Panc1 (cell line): ENCODE data around the gene VSTM2L.

Experiments used
- TF ChIP-seq, protein P1 (sequence below), 2 experiments: IDR thresholded peaks; 2 replicates each; pipeline ENCODE4 v1.6.1; 2011 to 2012; ENCODE audit warnings: low read depth in 2 of 2, control low read depth in 1 of 2, low read length in 1 of 2, mild to moderate bottlenecking in 1 of 2, moderate library complexity in 1 of 2; ENCODE audit not compliant: insufficient read depth in 1 of 2
- TF ChIP-seq, protein P2 (sequence below): fragments of 450-650 bp; IDR thresholded peaks from 2 replicates; pipeline ENCODE4 v1.5.1; 2017; ENCODE audit warnings: mild to moderate bottlenecking

DNA sequence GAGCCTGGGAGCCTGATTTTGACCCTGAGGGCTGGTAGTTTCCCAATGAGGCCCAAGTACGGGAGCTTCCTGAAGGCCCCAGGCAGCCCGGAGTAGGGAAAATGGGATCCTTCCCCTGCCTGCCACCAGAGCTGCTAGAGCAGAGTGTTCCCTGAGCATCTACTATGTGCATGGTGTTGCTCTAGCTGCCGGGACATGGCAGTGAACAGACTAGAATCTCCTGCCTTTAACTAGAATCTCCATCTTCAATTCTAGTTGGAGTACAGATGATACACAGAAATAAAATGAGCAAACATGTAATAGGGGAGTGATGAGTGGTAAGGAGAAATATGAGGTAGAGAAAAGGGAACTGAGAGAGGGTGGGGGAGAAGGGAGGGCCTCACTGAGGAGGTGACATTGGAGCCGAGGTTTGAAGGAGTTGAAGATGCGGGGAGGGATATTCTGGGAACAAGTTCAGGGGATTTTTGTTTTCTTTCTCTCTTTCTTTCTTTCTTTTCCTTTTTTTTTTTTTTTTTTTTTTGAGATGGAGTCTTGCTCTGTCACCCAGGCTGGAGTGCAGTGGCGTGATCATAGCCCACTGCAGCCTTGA lies 18.5 kb downstream of the VSTM2L start:
- TF ChIP-seq, protein P1, sequence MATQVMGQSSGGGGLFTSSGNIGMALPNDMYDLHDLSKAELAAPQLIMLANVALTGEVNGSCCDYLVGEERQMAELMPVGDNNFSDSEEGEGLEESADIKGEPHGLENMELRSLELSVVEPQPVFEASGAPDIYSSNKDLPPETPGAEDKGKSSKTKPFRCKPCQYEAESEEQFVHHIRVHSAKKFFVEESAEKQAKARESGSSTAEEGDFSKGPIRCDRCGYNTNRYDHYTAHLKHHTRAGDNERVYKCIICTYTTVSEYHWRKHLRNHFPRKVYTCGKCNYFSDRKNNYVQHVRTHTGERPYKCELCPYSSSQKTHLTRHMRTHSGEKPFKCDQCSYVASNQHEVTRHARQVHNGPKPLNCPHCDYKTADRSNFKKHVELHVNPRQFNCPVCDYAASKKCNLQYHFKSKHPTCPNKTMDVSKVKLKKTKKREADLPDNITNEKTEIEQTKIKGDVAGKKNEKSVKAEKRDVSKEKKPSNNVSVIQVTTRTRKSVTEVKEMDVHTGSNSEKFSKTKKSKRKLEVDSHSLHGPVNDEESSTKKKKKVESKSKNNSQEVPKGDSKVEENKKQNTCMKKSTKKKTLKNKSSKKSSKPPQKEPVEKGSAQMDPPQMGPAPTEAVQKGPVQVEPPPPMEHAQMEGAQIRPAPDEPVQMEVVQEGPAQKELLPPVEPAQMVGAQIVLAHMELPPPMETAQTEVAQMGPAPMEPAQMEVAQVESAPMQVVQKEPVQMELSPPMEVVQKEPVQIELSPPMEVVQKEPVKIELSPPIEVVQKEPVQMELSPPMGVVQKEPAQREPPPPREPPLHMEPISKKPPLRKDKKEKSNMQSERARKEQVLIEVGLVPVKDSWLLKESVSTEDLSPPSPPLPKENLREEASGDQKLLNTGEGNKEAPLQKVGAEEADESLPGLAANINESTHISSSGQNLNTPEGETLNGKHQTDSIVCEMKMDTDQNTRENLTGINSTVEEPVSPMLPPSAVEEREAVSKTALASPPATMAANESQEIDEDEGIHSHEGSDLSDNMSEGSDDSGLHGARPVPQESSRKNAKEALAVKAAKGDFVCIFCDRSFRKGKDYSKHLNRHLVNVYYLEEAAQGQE (IDR thresholded peaks at IDR 0.05; ENCODE audit: insufficient read depth in 1 of 2, low read depth in 2 of 2, low read length in 1 of 2): no peak
- TF ChIP-seq, protein P2, sequence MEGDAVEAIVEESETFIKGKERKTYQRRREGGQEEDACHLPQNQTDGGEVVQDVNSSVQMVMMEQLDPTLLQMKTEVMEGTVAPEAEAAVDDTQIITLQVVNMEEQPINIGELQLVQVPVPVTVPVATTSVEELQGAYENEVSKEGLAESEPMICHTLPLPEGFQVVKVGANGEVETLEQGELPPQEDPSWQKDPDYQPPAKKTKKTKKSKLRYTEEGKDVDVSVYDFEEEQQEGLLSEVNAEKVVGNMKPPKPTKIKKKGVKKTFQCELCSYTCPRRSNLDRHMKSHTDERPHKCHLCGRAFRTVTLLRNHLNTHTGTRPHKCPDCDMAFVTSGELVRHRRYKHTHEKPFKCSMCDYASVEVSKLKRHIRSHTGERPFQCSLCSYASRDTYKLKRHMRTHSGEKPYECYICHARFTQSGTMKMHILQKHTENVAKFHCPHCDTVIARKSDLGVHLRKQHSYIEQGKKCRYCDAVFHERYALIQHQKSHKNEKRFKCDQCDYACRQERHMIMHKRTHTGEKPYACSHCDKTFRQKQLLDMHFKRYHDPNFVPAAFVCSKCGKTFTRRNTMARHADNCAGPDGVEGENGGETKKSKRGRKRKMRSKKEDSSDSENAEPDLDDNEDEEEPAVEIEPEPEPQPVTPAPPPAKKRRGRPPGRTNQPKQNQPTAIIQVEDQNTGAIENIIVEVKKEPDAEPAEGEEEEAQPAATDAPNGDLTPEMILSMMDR: no peak
